GM20000 (cell line): ENCODE data around the gene P2RY2.
A peak's percentile ranks its signal among the peaks of the same experiment; 100 is the strongest.

ENCODE experiments used
- DNase-seq: peaks from one replicate; pipeline ENCODE4 v3.0.0; 2012; ENCODE audit warnings: low spot score
- TF ChIP-seq, protein P1 (sequence below): IDR thresholded peaks from 2 replicates; pipeline ENCODE4 v1.5.1; 2012; ENCODE audit warnings: mild to moderate bottlenecking, control low read depth; ENCODE audit errors: extremely low read depth, missing control alignments

Gene P2RY2

DNA sequence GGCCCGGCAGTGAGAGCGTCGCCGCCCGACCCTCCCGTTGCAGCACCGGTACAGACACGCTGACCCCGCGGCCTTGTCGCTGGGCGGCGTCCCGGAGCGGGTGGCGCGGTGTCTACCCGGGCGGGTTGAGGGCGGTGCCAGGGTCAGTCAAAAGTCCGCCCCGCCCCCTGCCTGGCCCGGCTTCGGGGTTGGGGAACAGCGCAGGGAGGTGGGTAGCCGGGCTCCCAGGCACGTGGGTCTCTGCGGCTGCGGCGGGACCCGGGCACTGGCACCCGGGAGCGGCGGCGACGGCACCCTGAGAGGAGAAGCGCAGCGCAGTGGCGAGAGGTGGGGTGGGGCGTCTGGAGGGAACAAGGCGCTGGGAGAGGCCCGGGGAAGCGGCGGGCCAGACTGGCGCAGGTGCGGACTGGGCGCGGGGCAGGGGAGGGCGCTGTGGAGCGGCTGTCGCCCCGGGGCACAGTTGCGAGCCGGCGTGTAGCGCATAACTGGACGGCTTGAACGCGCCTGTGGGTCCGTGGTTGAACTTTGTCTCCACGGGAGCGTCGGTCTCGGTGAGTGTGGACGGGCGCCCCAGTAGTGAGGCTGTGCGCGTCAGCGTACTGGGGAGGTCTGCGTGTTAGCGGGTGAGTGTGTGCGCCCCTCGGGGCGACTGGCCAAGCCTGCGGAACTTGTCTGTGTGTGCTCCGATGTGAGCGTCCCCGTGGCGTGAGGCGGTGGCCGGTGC lies at the start of gene P2RY2:
Gene P2RY2 (plus strand): TSS at position 176 of the 724 bp plus-strand sequence. CDS start 15,879 bp downstream, outside the sequence.
- TF ChIP-seq, protein P1, sequence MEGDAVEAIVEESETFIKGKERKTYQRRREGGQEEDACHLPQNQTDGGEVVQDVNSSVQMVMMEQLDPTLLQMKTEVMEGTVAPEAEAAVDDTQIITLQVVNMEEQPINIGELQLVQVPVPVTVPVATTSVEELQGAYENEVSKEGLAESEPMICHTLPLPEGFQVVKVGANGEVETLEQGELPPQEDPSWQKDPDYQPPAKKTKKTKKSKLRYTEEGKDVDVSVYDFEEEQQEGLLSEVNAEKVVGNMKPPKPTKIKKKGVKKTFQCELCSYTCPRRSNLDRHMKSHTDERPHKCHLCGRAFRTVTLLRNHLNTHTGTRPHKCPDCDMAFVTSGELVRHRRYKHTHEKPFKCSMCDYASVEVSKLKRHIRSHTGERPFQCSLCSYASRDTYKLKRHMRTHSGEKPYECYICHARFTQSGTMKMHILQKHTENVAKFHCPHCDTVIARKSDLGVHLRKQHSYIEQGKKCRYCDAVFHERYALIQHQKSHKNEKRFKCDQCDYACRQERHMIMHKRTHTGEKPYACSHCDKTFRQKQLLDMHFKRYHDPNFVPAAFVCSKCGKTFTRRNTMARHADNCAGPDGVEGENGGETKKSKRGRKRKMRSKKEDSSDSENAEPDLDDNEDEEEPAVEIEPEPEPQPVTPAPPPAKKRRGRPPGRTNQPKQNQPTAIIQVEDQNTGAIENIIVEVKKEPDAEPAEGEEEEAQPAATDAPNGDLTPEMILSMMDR, result peak; percentile 41
- DNase-seq, result peak; percentile 72

DNA sequence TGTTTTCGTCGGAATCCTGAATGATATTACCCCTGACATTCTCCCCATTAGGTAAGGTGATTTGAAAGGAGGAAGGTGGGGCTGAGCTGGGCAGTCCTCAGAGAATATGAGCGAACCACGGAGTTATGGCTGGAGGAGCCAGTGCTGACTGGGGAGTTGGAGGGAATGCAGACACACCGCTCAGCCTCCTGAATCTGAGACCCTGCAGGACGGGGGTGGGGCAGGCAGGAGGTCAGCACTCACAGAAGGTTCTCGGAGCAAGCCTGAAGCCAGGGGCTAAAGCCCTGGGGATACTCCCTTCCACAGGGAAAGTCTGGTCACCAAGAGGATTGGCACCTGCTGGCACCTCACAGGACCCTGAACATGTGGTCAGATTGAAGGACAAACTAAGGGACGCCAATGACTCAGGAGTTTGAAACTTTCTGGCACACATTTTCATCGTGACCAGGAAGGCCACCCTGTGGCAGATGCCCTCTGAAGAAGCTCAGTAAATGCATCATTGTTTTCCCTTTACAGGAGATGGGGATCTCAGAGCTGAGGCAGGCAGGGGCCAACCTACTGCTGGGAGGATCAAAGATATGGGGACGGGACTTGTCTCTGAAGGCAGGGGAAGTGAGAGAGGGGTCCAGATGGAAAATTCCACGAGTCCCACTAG lies 49.0 kb upstream of the P2RY2 start:
- DNase-seq, result no peak
- TF ChIP-seq, protein P1, result no peak

DNA sequence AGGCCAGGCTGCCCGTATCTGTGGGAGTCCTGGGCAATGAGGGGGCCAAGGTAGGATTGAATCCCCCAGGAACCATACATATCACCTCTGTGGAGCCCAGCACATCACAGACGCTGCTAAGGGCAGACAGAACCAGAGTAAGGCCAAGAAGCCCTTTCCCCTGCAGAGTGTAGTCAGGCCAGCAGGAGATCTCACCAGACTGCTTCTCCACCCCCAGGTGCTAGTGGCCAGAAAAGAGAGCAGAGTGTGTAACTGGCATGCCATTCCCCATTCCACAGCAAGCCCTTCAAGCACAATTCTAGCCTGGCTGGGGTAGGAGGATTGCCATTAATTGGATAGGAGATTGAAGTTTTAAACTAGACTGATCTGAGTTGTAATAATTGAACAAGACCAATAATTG lies 47.9 kb upstream of the P2RY2 start:
- TF ChIP-seq, protein P1, result no peak
- no peak for DNase-seq

DNA sequence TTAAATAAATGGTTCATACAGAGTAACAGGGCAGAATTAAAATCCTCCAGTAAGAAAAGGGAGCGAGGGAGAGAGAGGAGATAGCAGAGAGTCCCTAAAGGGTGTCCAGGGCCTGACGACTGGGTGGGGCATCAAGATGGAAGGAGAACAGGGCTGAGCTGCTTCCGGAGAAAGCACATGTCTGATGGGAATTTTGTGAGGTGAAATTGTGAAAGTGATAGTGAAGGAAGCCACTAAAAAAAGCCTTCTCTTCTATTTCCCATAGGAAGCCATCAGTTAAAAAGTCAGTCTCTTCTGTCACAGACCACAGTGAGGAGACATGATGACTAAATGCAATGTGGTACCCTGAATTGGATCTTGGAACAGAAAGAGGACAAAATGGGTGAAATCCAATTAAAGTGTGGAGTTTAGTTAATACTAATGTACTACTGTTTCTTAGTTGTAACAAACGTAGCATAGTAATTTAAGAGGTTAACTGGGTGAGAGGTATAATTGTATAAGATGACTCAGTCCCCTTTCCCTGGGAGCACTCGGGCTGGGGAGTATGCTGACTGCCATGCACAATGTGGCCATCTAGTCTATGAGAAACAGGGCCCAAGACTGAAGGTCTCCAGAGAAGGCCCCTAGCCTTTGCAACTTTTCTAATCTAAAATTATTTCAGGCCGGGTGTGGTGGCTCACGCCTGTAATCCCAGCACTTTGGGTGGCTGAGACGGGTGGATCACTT lies 46.5 kb upstream of the P2RY2 start:
- no peak for DNase-seq

DNA sequence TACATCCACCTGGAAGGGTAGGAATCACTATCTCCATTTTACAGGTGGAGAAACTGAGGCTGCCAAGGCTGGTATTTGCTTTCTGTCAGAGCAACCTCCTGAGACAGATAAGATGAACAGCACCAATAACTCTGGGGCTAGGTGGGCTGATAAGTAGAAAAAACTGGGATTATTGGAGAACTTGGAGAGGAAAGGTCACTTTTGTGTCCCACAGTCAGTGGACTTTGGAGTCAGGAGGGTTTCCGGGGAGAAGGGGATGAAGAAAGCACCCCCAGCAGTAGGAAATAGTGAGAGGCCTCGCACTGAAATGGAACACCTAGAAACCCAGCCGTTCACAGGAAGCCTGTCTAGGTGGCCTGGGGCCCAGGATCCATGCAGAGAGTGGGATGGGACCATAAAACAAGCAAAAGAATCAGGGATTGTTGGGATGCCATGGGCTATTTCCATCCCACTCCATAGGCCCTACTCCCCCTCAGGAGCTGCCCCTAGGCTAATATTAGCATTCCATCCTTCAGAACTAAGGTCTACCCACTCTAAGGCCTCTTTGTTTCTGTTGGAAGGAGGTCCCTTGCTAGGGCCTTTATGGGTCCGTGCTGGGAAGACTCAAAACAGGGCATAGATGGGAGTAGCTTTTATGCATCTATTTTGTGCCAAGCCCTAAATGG lies 45.0 kb upstream of the P2RY2 start:
- TF ChIP-seq, protein P1, result no peak
- DNase-seq, result no peak

More for the DNA sequence above, 46.5 kb upstream of the P2RY2 start:
- TF ChIP-seq, protein P1, result no peak

DNA sequence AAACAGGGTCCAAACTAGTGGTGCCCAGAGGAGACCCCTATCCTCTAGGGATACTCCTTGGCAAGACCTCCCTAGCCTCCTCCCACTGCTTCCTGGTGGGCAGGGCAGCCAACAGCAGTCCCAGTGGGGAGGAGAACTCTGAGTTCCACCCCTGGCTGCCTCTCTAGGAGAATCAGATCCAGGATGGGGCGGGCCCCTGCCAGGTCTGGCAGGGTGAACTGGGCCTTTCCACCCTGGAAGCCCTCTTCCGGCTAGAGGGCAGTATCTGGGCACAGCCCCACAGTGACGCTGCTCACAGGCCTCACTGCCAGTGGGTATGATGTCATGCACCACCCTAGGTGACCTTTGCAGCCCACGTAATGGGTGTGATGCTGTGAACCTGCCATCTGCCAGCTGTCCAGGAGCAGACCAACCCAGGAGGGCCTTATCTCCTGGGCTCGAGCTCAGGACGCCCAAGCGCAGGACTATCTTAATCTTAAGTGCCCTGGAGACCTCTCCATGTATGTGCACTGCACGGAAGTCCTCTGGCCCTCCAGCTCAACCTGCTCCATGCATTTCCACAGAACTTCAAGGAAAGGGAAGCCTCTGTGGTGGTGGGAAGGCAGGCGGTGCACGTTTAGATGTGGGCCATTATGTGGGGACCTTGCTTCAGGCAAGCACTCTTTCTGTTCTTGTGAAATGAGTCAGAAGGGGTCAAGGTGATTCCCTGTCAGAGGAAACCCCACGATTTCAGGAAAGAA lies 44.2 kb upstream of the P2RY2 start:
- TF ChIP-seq, protein P1, result no peak
- DNase-seq, result no peak
